Fibroblast of mammary gland (primary cell): ENCODE results near the gene ZNF629.
A peak's percentile ranks its signal among the peaks of the same experiment; 100 is the strongest.
"Not testable (repeated sequence)": the region's sequence is repeated elsewhere in the genome, so short reads cannot be mapped to it uniquely, and the experiment has no call there.

Experiments
- DNase-seq: peaks from one replicate; pipeline ENCODE4 v3.0.0-alpha.2; 2010; ENCODE audit warnings: low read depth
- H3K4me3 ChIP-seq: 2 replicates; pipeline ENCODE4 v1.5.1; 2011; ENCODE audit warnings: low read depth, mild to moderate bottlenecking, low read length, moderate library complexity; ENCODE audit not compliant: control insufficient read depth
- CTCF ChIP-seq: conservative IDR thresholded peaks from 2 replicates; pipeline ENCODE4 v1.5.1; 2011; ENCODE audit warnings: low read depth, low read length, inconsistent platforms; ENCODE audit not compliant: control insufficient read depth, insufficient read depth

ZNF629 gene

GRCh38 chr16:30786936-30787612, at the start of gene ZNF629:
ZNF629 (minus strand) TSS chr16:30787205; CDS start chr16:30784482, 2,723 bp downstream.
- peak; percentile 62 for DNase-seq
- TF ChIP-seq CTCF: no peak

GRCh38 chr16:30834130-30834740, 47.2 kb upstream of the ZNF629 start:
- DNase-seq: no peak
- TF ChIP-seq CTCF: no peak
- H3K4me3 ChIP-seq: no peak overlapping the region

More at GRCh38 chr16:30786936-30787612, at the start of gene ZNF629:
- peak within 1 kb of the TSS; percentile 94 for H3K4me3 ChIP-seq

- H3K4me3 ChIP-seq: no peak overlapping the region
- TF ChIP-seq CTCF: no peak
Measured at GRCh38 chr16:30830072-30830417, 43.0 kb upstream of the ZNF629 start.

GRCh38 chr16:30829130-30830071, 42.4 kb upstream of the ZNF629 start:
- no peak overlapping the region for H3K4me3 ChIP-seq
- no peak for DNase-seq
- peak; percentile 12 for TF ChIP-seq CTCF

More at GRCh38 chr16:30830072-30830417, 43.0 kb upstream of the ZNF629 start:
- DNase-seq: no peak

GRCh38 chr16:30821891-30822290, 34.9 kb upstream of the ZNF629 start:
- DNase-seq: no peak
- no peak for TF ChIP-seq CTCF
- no peak overlapping the region for H3K4me3 ChIP-seq

GRCh38 chr16:30821441-30821840, 34.4 kb upstream of the ZNF629 start:
- H3K4me3 ChIP-seq, DNase-seq: not testable (repeated sequence)
